ENCODE measurements around the gene OTUB1. TPM values are rescaled to one million over a fixed set of nuclear protein-coding genes. Genes with fewer than 3 reads are reported as not detected.

OTUB1 gene, protein sequence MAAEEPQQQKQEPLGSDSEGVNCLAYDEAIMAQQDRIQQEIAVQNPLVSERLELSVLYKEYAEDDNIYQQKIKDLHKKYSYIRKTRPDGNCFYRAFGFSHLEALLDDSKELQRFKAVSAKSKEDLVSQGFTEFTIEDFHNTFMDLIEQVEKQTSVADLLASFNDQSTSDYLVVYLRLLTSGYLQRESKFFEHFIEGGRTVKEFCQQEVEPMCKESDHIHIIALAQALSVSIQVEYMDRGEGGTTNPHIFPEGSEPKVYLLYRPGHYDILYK
- total RNA-seq = 51.6 to 58.6 TPM (median 52.2 TPM) in 3 replicates
- long read RNA-seq, transcript OTUB1-201 (6 exons, 2,493 nt) = minor isoform, 9 of 97 reads
- long read RNA-seq, transcript OTUB1-209 (7 exons, 1,729 nt) = major isoform, 64 of 97 reads
- long read RNA-seq, partial matches to known transcripts = 2 of 97 reads
- long read RNA-seq, other reads (novel, unspliced or antisense) = 19 of 97 reads

- no peak for DNase-seq (ENCODE audit: low spot score)
- peak within 1 kb of the TSS; percentile 89 for H3K4me3 Mint-ChIP-seq (ENCODE audit: unreplicated experiment)
- H3K27me3 Mint-ChIP-seq (ENCODE audit: low read depth) = no peaks in the 10 kb centered on the region
- peaks cover 5% of the 10 kb centered on the region for H3K36me3 Mint-ChIP-seq (ENCODE audit: low read depth)
- TF ChIP-seq, protein P1, sequence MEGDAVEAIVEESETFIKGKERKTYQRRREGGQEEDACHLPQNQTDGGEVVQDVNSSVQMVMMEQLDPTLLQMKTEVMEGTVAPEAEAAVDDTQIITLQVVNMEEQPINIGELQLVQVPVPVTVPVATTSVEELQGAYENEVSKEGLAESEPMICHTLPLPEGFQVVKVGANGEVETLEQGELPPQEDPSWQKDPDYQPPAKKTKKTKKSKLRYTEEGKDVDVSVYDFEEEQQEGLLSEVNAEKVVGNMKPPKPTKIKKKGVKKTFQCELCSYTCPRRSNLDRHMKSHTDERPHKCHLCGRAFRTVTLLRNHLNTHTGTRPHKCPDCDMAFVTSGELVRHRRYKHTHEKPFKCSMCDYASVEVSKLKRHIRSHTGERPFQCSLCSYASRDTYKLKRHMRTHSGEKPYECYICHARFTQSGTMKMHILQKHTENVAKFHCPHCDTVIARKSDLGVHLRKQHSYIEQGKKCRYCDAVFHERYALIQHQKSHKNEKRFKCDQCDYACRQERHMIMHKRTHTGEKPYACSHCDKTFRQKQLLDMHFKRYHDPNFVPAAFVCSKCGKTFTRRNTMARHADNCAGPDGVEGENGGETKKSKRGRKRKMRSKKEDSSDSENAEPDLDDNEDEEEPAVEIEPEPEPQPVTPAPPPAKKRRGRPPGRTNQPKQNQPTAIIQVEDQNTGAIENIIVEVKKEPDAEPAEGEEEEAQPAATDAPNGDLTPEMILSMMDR (IDR thresholded peaks at IDR 0.05) = no peak
- peaks cover 25% of the 10 kb centered on the region for H3K4me1 Mint-ChIP-seq (ENCODE audit: low read depth)
- no peaks in the 10 kb centered on the region for H3K9me3 Mint-ChIP-seq (ENCODE audit: low read depth)
- H3K27ac Mint-ChIP-seq (ENCODE audit: unreplicated experiment) = peak within 1 kb of the TSS; percentile 98
Measured at GRCh38 chr11:63986156-63986931, at the start of gene OTUB1. OTUB1 (plus strand) TSS chr11:63986438; CDS start chr11:63986457, 19 bp downstream.

- H3K36me3 Mint-ChIP-seq (ENCODE audit: low read depth) = peaks cover 1% of the 10 kb centered on the region
- peaks cover 17% of the 10 kb centered on the region for H3K4me1 Mint-ChIP-seq (ENCODE audit: low read depth)
- H3K27me3 Mint-ChIP-seq (ENCODE audit: low read depth) = no peaks in the 10 kb centered on the region
- H3K27ac Mint-ChIP-seq (ENCODE audit: unreplicated experiment) = peak overlapping the region; percentile 77
- peak overlapping the region; percentile 91 for H3K4me3 Mint-ChIP-seq (ENCODE audit: unreplicated experiment)
- DNase-seq (ENCODE audit: low spot score) = no peak
- no peaks in the 10 kb centered on the region for H3K9me3 Mint-ChIP-seq (ENCODE audit: low read depth)
- TF ChIP-seq, protein P1 (IDR thresholded peaks at IDR 0.05) = no peak
Measured at GRCh38 chr11:63937713-63938478, 48.3 kb upstream of the OTUB1 start.

DNA sequence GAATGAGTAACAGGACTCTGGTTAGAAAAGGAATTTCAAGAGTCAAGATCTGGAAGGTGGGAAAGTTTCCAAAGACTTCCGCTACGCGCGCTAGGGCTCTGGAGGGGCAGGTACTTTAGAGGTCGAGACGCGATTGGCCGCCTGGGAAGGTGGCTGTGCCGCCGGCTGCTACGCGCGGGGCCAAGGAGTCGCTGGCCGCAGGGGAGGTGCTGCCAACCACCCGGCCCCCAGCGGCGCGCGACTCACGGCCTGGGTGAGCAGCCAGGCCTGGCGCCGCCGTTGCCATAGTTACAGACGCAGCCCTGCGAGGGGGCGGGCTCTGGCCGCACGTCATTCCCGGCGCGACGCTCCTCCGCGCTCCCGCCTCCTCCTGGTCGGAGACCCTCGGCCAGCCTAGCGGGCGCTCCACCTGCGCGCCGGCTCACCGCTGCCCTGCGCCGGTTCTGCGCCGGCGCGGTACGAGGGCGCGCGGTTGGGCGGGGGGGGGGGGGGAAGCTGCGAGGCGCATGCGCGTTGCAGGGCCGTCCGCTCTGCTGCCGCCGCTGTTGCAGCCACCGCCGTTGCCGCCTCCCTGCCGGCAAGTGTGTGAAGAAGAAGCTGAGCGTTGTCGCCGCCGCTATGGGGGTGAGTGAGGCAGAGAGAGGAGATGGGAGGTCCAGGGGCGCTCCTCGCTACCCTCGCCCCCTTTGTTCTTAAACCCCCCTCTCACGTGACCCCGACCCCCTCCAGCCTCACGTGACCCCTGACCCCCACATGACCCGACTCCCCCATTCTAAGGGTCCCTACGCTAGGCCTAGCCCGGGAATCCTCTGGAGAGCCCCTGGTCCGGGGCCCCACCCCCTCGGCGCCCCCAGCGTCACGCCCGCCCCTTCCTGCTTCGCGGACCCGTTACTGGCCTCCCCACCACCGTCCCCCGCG is 47.5 kb upstream of the OTUB1 start, which contains the start of gene NAA40:
NAA40 (plus strand) TSS at position 524 of the 918 bp plus-strand sequence; CDS start at position 619, 95 bp downstream.
- Mint-ChIP-seq H3K4me3 (ENCODE audit: unreplicated experiment) (peak within 1 kb of the TSS; percentile 91), H3K9me3 (ENCODE audit: low read depth) (no peaks in the 10 kb centered on the region), H3K27me3 (ENCODE audit: low read depth) (no peaks in the 10 kb centered on the region), H3K4me1 (ENCODE audit: low read depth) (peaks cover 17% of the 10 kb centered on the region), H3K27ac (ENCODE audit: unreplicated experiment) (peak within 1 kb of the TSS; percentile 77), H3K36me3 (ENCODE audit: low read depth) (peaks cover 1% of the 10 kb centered on the region)
- TF ChIP-seq, protein P1 (IDR thresholded peaks at IDR 0.05) = peak; percentile 24
- no peak for DNase-seq (ENCODE audit: low spot score)

GRCh38 chr11:63939397-63939891 is 46.8 kb upstream of the OTUB1 start:
- Mint-ChIP-seq H3K9me3 (ENCODE audit: low read depth) (no peaks in the 10 kb centered on the region), H3K4me3 (ENCODE audit: unreplicated experiment) (peak overlapping the region; percentile 91), H3K4me1 (ENCODE audit: low read depth) (peaks cover 17% of the 10 kb centered on the region), H3K27me3 (ENCODE audit: low read depth) (no peaks in the 10 kb centered on the region), H3K36me3 (ENCODE audit: low read depth) (peaks cover 1% of the 10 kb centered on the region), H3K27ac (ENCODE audit: unreplicated experiment) (peak overlapping the region; percentile 63)
- DNase-seq (ENCODE audit: low spot score) = no peak
- TF ChIP-seq, protein P1 (IDR thresholded peaks at IDR 0.05) = peak; percentile 17

Measured in chondrocyte (in vitro differentiated cells).